Measurements from ENCODE around the gene GADL1. TPM values are rescaled to one million over a fixed set of nuclear protein-coding genes. Genes with fewer than 3 reads are reported as not detected.

GADL1 gene
- total RNA-seq, 1 donor from 2014 or later, result not detected

- intact Hi-C loops (cut with micrococcal nuclease), result no loop called here
These were observed 164.5 kb downstream of the GADL1 start for GRCh38 chr3:30729936-30730335.

GRCh38 chr3:30729512-30729911, 164.9 kb downstream of the GADL1 start:
- intact Hi-C loops (cut with micrococcal nuclease), result no loop called here

- intact Hi-C loops (cut with micrococcal nuclease), result no loop called here
These were observed 166.3 kb downstream of the GADL1 start for GRCh38 chr3:30728143-30728542.

GRCh38 chr3:30724863-30725262, 169.6 kb downstream of the GADL1 start:
- intact Hi-C loops (cut with micrococcal nuclease), result no loop called here

GRCh38 chr3:30723211-30723610, 171.2 kb downstream of the GADL1 start:
- intact Hi-C loops (cut with micrococcal nuclease), result no loop called here

GRCh38 chr3:30721314-30721634, 173.2 kb downstream of the GADL1 start:
- intact Hi-C loops (cut with micrococcal nuclease), result no loop called here

GRCh38 chr3:30720586-30721313, 173.7 kb downstream of the GADL1 start:
- intact Hi-C loops (cut with micrococcal nuclease), result no loop called here

GRCh38 chr3:30719536-30719935, 174.9 kb downstream of the GADL1 start:
- intact Hi-C loops (cut with micrococcal nuclease), result no loop called here

- intact Hi-C loops (cut with micrococcal nuclease), result no loop called here
These were observed 180.5 kb downstream of the GADL1 start for GRCh38 chr3:30713885-30714503.

GRCh38 chr3:30712991-30713390, 181.5 kb downstream of the GADL1 start:
- intact Hi-C loops (cut with micrococcal nuclease), result no loop called here

GRCh38 chr3:30711867-30712266, 182.6 kb downstream of the GADL1 start:
- intact Hi-C loops (cut with micrococcal nuclease), result no loop called here

GRCh38 chr3:30711151-30711550, 183.3 kb downstream of the GADL1 start:
- intact Hi-C loops (cut with micrococcal nuclease), result no loop called here

GRCh38 chr3:30710017-30710416, 184.4 kb downstream of the GADL1 start:
- intact Hi-C loops (cut with micrococcal nuclease), result no loop called here

- intact Hi-C loops (cut with micrococcal nuclease), result no loop called here
These were observed 186.0 kb downstream of the GADL1 start for GRCh38 chr3:30708472-30708871.

GRCh38 chr3:30707825-30708224, 186.6 kb downstream of the GADL1 start:
- intact Hi-C loops (cut with micrococcal nuclease), result no loop called here

GRCh38 chr3:30704931-30705890, 189.2 kb downstream of the GADL1 start:
- intact Hi-C loops (cut with micrococcal nuclease), result no loop called here

GRCh38 chr3:30702828-30703397, 191.5 kb downstream of the GADL1 start:
- intact Hi-C loops (cut with micrococcal nuclease), result no loop called here

GRCh38 chr3:30702038-30702827, 192.2 kb downstream of the GADL1 start:
- intact Hi-C loops (cut with micrococcal nuclease), result no loop called here

- intact Hi-C loops (cut with micrococcal nuclease), result no loop called here
These were observed 193.6 kb downstream of the GADL1 start for GRCh38 chr3:30700702-30701321.

- intact Hi-C loops (cut with micrococcal nuclease), result loop anchor here (10.0 kb wide), 2 partner anchors 175 to 345 kb away; no protein-coding TSS in a partner anchor
These were observed 194.5 kb downstream of the GADL1 start for GRCh38 chr3:30699927-30700326.

Measured in T-helper 2 cell treated with Interferon-gamma antibody and Interleukin-4, amounts not matched to agents 100 ng/mL and 5 ng/mL, for 36 hours (primary cell).